ENCODE data around the gene COTL1. TPM values are rescaled to one million over a fixed set of nuclear protein-coding genes. Genes with fewer than 3 reads are reported as not detected.

COTL1 gene
- total RNA-seq, 4 donors from 2014 or later = 19.1 to 66.9 (median 29.4) TPM

DNA sequence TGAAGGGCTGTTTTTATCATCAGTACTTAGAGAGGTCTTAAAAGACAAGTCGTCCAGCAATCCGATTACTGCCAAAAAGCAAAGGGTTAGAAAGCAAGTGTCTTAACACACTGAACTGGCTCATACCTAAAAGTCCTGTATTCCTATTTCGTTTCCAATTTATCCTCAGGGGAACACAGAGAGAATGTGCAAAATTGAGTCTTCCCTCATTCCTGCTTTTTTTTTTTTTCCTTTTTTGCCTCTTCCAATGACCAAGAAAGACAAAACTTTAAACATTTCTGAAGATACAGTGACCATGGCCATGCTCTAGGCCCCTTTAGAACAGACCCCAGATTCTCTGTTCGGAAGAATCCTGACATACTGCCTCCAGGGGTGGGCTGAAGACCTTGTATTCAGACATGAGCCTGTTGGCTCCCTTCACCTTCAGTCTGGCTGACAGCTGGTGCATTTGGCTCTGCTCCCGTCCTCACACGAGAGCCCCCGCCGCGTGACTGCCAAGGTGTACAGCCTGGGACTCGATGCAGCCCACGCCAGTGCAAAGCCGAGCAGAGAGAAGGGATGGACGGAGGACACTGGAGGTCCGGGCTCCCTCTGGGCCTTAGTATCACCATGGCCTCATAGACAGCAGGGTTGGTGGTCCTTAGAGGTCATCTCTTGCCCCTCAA, 47.0 kb downstream of the COTL1 start:
- no peak for TF ChIP-seq POLR2A (IDR thresholded peaks at IDR 0.05)
- TF ChIP-seq, protein P1, sequence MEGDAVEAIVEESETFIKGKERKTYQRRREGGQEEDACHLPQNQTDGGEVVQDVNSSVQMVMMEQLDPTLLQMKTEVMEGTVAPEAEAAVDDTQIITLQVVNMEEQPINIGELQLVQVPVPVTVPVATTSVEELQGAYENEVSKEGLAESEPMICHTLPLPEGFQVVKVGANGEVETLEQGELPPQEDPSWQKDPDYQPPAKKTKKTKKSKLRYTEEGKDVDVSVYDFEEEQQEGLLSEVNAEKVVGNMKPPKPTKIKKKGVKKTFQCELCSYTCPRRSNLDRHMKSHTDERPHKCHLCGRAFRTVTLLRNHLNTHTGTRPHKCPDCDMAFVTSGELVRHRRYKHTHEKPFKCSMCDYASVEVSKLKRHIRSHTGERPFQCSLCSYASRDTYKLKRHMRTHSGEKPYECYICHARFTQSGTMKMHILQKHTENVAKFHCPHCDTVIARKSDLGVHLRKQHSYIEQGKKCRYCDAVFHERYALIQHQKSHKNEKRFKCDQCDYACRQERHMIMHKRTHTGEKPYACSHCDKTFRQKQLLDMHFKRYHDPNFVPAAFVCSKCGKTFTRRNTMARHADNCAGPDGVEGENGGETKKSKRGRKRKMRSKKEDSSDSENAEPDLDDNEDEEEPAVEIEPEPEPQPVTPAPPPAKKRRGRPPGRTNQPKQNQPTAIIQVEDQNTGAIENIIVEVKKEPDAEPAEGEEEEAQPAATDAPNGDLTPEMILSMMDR (IDR thresholded peaks at IDR 0.05) = no peak
- no peaks in the 10 kb centered on the region for H3K4me1 ChIP-seq
- no peak for DNase-seq
- no peaks in the 10 kb centered on the region for H3K36me3 ChIP-seq
- no peak overlapping the region for H3K27ac ChIP-seq
- H3K27me3 ChIP-seq = no peaks in the 10 kb centered on the region
- no peaks in the 10 kb centered on the region for H3K9me3 ChIP-seq
- H3K4me3 ChIP-seq = no peak overlapping the region
- intact Hi-C loops (cut with DNase I; ENCODE audit: low total_unique reads) = no loop called here

DNA sequence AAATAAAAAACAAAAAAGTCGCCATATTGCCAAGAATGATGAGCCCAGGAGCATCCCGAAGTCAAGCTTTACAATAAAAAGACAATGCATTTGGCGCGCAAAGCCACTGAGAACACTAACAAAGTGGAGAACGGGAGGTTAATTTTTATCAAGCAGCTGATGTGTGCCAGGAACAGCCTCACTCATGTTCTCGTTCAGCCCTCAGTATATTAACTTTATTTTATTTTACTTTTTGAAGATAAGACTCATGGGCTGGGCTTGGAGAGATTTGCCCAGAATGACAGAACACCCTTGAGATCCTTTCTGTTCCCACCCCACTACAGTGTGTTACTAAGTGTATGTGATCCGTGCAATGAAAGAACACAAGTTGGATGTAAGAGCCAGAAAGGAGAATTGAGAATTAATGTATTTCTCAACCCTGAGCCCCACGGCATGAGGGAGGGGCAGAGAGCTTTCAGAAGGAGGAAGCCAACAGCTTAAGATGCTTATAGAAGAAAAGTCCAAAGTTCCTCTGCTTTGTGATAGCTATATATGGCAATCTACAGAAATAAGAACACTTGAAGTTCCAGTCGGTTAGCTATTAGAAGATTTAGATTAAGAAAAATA, 48.4 kb downstream of the COTL1 start:
- no peak for DNase-seq
- no peaks in the 10 kb centered on the region for H3K27me3 ChIP-seq
- H3K4me3 ChIP-seq = no peak overlapping the region
- H3K36me3 ChIP-seq = no peaks in the 10 kb centered on the region
- intact Hi-C loops (cut with DNase I; ENCODE audit: low total_unique reads) = no loop called here
- no peak overlapping the region for H3K27ac ChIP-seq
- no peak for TF ChIP-seq POLR2A (IDR thresholded peaks at IDR 0.05)
- H3K9me3 ChIP-seq = no peaks in the 10 kb centered on the region
- no peaks in the 10 kb centered on the region for H3K4me1 ChIP-seq

DNA sequence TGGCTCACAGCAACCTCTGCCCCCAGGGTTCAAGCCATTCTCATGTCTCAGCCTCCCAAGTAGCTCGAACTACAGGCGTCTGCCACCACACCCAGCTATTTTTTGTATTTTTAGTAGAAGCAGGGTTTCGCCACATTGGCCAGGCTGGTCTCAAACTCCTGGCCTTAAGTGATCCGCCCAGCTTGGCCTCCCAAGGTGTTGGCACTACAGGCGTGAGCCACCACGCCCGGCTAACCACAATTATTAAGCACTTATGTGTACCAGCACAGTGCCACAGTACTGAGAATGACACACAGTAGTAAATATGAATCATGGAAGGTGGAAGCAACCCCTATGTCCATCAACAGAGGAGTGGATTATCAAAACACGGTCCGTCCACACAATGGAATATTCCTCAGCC, 49.8 kb downstream of the COTL1 start:
- TF ChIP-seq, protein P1 (IDR thresholded peaks at IDR 0.05) = no peak
- TF ChIP-seq POLR2A (IDR thresholded peaks at IDR 0.05) = no peak

DNA sequence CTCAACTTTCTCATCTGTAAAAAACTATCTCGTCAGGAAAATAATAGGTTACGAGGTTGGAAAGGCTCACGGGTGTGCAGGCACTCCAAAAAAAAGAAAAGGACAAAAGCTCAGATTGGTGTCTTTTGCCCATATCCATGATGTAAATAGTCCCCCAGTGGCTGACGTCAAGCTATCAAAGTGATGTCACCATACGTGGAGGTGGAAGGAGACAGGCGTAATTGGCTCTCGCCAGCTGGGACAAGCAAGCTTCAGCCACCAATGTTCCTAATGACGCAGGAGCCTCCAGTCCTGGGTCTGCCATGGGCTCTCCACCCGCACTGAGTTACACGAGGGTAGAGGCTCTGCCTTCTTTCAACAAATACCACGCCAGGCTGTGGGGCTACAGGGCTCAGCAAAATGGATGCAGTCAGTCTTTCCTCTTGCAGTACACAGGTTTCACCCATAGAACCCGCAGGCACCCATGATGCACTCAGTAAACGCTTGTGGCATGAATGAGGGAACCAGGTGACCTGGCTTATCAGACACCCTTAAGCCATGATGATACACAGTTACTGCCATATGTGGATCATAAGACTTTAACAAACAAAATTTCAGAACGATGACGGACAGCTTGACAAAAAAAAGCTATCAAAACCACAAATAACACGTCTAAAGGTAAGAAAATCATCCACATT, 50.5 kb downstream of the COTL1 start:
- DNase-seq = no peak
- Histone ChIP-seq H3K4me3 (no peak overlapping the region), H3K9me3 (no peaks in the 10 kb centered on the region), H3K27me3 (no peaks in the 10 kb centered on the region), H3K27ac (no peak overlapping the region), H3K4me1 (no peaks in the 10 kb centered on the region), H3K36me3 (no peaks in the 10 kb centered on the region)
- TF ChIP-seq POLR2A (IDR thresholded peaks at IDR 0.05) = no peak
- TF ChIP-seq, protein P1 (IDR thresholded peaks at IDR 0.05) = no peak
- intact Hi-C loops (cut with DNase I; ENCODE audit: low total_unique reads) = no loop called here

More for the DNA sequence above, 49.8 kb downstream of the COTL1 start:
- H3K4me3 ChIP-seq = no peak overlapping the region
- H3K27ac ChIP-seq = no peak overlapping the region
- intact Hi-C loops (cut with DNase I; ENCODE audit: low total_unique reads) = no loop called here
- H3K27me3 ChIP-seq = no peaks in the 10 kb centered on the region
- H3K9me3 ChIP-seq = no peaks in the 10 kb centered on the region
- H3K36me3 ChIP-seq = no peaks in the 10 kb centered on the region
- DNase-seq = no peak
- no peaks in the 10 kb centered on the region for H3K4me1 ChIP-seq

DNA sequence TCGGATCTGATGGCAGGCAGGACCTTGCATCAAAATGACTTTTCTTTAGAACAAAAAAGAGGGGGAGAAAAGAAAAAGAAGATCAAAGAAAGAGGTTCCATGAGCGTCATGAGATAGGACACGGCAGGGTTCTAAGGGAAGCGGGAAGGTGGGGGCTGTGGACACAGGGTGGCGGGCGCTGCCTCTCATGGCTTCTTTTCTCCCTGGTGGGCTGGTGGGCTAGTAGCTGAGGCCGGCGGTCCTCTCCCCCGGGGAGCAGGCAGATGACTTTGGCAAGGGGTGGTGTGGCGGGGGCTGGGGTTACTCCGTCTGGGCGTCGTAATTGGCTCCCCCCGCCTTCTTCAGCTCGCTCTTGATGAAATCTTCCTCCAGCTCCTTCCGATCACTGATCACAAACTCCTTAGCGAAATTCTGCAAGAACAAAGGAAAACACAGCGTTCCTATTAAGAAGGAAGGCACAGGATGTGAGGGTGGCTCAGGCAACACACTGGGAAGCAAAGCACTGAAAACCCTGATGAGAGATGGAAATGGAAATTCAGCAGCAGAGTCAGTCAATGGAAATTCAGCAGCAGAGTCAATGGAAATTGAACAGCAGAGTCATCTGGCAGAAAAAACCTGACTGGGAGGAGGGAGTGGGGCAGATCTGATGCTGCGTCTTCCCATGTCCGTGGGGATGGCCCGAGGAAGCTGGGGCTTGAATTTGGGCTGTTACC, 51.2 kb downstream of the COTL1 start:
- Histone ChIP-seq H3K27ac (no peak overlapping the region), H3K4me3 (no peak overlapping the region)

More for the DNA sequence above, 51.2 kb downstream of the COTL1 start:
- Histone ChIP-seq H3K27me3 (no peaks in the 10 kb centered on the region), H3K9me3 (no peaks in the 10 kb centered on the region), H3K4me1 (no peaks in the 10 kb centered on the region), H3K36me3 (no peaks in the 10 kb centered on the region)
- DNase-seq = no peak
- intact Hi-C loops (cut with DNase I; ENCODE audit: low total_unique reads) = no loop called here
- TF ChIP-seq POLR2A (IDR thresholded peaks at IDR 0.05) = no peak
- TF ChIP-seq, protein P1 (IDR thresholded peaks at IDR 0.05) = no peak
